ENCODE measurements around the gene MRPL21. TPM values are rescaled to one million over a fixed set of nuclear protein-coding genes. Genes with fewer than 3 reads are reported as not detected.

MRPL21 gene
- total RNA-seq, 4 donors from 2014 or later = 27.4 to 49.5 (median 38.1) TPM

- Histone ChIP-seq H3K4me1 (peaks cover 6 to 26% (median 10%) of the 10 kb centered on the region in 4 donors), H3K27me3 (no peaks in the 10 kb centered on the region), H3K4me3 (no peak overlapping the region), H3K36me3 (no peaks in the 10 kb centered on the region), H3K9me3 (no peaks in the 10 kb centered on the region), H3K27ac (no peak overlapping the region)
- no peak for DNase-seq
- TF ChIP-seq CTCF (IDR thresholded peaks at IDR 0.05) (no peak), POLR2A (IDR thresholded peaks at IDR 0.05) (no peak)
Measured at GRCh38 chr11:68852628-68853027, 51.0 kb downstream of the MRPL21 start.

- no peak overlapping the region for H3K27ac ChIP-seq
- no peak for DNase-seq
- no peak overlapping the region for H3K4me3 ChIP-seq
Measured at GRCh38 chr11:68848429-68848828, 55.2 kb downstream of the MRPL21 start.

GRCh38 chr11:68847395-68847794 is 56.2 kb downstream of the MRPL21 start:
- TF ChIP-seq CTCF (IDR thresholded peaks at IDR 0.05) = no peak
- H3K4me1 ChIP-seq = peaks cover 0 to 23% (median 4%) of the 10 kb centered on the region in 4 donors
- no peak overlapping the region for H3K27ac ChIP-seq
- no peaks in the 10 kb centered on the region for H3K36me3 ChIP-seq
- no peaks in the 10 kb centered on the region for H3K27me3 ChIP-seq
- no peak overlapping the region for H3K4me3 ChIP-seq
- no peak for DNase-seq
- no peaks in the 10 kb centered on the region for H3K9me3 ChIP-seq

More at GRCh38 chr11:68848429-68848828, 55.2 kb downstream of the MRPL21 start:
- TF ChIP-seq POLR2A (IDR thresholded peaks at IDR 0.05) = no peak
- no peak for TF ChIP-seq CTCF (IDR thresholded peaks at IDR 0.05)
- no peaks in the 10 kb centered on the region for H3K9me3 ChIP-seq
- H3K27me3 ChIP-seq = no peaks in the 10 kb centered on the region
- no peaks in the 10 kb centered on the region for H3K36me3 ChIP-seq
- H3K4me1 ChIP-seq = peaks cover 0 to 13% (median 2%) of the 10 kb centered on the region in 4 donors

- H3K4me1 ChIP-seq = peaks cover 0 to 29% (median 8%) of the 10 kb centered on the region in 4 donors
- DNase-seq = no peak
- no peaks in the 10 kb centered on the region for H3K36me3 ChIP-seq
- no peaks in the 10 kb centered on the region for H3K27me3 ChIP-seq
- no peak overlapping the region for H3K4me3 ChIP-seq
- no peak overlapping the region for H3K27ac ChIP-seq
- no peak for TF ChIP-seq POLR2A (IDR thresholded peaks at IDR 0.05)
- no peak for TF ChIP-seq CTCF (IDR thresholded peaks at IDR 0.05)
- no peaks in the 10 kb centered on the region for H3K9me3 ChIP-seq
Measured at GRCh38 chr11:68845351-68846002, 58.2 kb downstream of the MRPL21 start.

GRCh38 chr11:68844801-68845200 is 58.8 kb downstream of the MRPL21 start:
- DNase-seq = no peak
- no peaks in the 10 kb centered on the region for H3K36me3 ChIP-seq
- H3K27ac ChIP-seq = no peak overlapping the region
- H3K4me1 ChIP-seq = peaks cover 0 to 32% (median 10%) of the 10 kb centered on the region in 4 donors
- H3K4me3 ChIP-seq = no peak overlapping the region
- no peaks in the 10 kb centered on the region for H3K27me3 ChIP-seq
- TF ChIP-seq POLR2A (IDR thresholded peaks at IDR 0.05) = no peak
- no peak for TF ChIP-seq CTCF (IDR thresholded peaks at IDR 0.05)
- no peaks in the 10 kb centered on the region for H3K9me3 ChIP-seq

Data from Peyer's patch (tissue), 4 donors.